ENCODE data around the gene PNPLA7. TPM values are rescaled to one million over a fixed set of nuclear protein-coding genes. Genes with fewer than 3 reads are reported as not detected.
A peak's percentile ranks its signal among the peaks of the same experiment; 100 is the strongest.

Gene PNPLA7
- total and polyA plus RNA-seq, 10 of the 15 experiments (the other 5 are each of a cell fraction or from before 2014, with no cell fraction given) = 0.04 to 0.85 (median 0.19) TPM; not detected in 1

GRCh38 chr9:137454145-137454596 lies 96.0 kb downstream of the PNPLA7 start:
- Histone ChIP-seq H3K27ac (ENCODE audit: control insufficient read depth, insufficient read depth) (peak overlapping the region; percentile 58; the same call in 1 of the 2 replicates), H3K9ac (ENCODE audit: control insufficient read depth, insufficient read depth, low read length) (peak overlapping the region; percentile 64; the same call in 1 of the 2 replicates), H3K4me3 (peak overlapping the region; percentile 78), H3K4me1 (ENCODE audit: control insufficient read depth, insufficient read depth, low read length) (peaks cover 14% of the 10 kb centered on the region), H3K4me2 (ENCODE audit: control insufficient read depth, insufficient read depth) (peak overlapping the region; percentile 97), H4K20me1 (ENCODE audit: control insufficient read depth, insufficient read depth) (no peaks in the 10 kb centered on the region), H3K36me3 (ENCODE audit: control insufficient read depth in 2 of 2, insufficient read depth in 2 of 2, low read length in 1 of 2) (no peaks in the 10 kb centered on the region), H3K79me2 (ENCODE audit: control insufficient read depth, insufficient read depth, low read length) (peaks cover 9% of the 10 kb centered on the region), H2AFZ (ENCODE audit: control insufficient read depth, low read depth, low read length) (peak overlapping the region; percentile 72), H3K27me3 (replicated peaks in 1 of 2; ENCODE audit: control insufficient read depth in 2 of 2, insufficient read depth in 2 of 2, low read length in 1 of 2) (no peaks in the 10 kb centered on the region), H3K9me3 (replicated peaks; ENCODE audit: control insufficient read depth, insufficient read depth, low read length) (no peaks in the 10 kb centered on the region)
- peak; percentile 62 for ATAC-seq
- ChIA-PET RAD21 (ENCODE audit: unreplicated experiment) (no interaction called here), SMC1A (ENCODE audit: uncharacterized antibody, unreplicated experiment) (no interaction called here), POLR2A (interaction anchor here (0.6 to 1.1 kb wide), 2 partner anchors 31 to 215 kb away, joined by 4 to 5 read pairs; partner anchors contain the start of genes EXD3 and NOXA1), CTCF (interaction anchor here (0.6 kb wide), 2 partner anchors 84 to 217 kb away, joined by 3 read pairs; no protein-coding TSS in a partner anchor)
- no TSS peak for BruUV-seq (replicated peaks)
- DNase-seq (ENCODE audit: low read depth, low spot score) = no peak
- in situ Hi-C loops (cut with MboI) = no loop called here
- FAIRE-seq = no peak
- 3% methylated on average over 17 of the region's 24 CpGs for WGBS (ENCODE audit: insufficient coverage, insufficient replicate concordance, low lambda C conversion rate, missing lambda C conversion rate)
- intact Hi-C loops (cut with micrococcal nuclease; ENCODE audit: unreplicated experiment) = no loop called here
- TF ChIP-seq USF2 (IDR thresholded peaks at IDR 0.05; ENCODE audit: borderline replicate concordance, low read depth, low read length) (no peak), BMI1 (IDR thresholded peaks at IDR 0.05; ENCODE audit: borderline replicate concordance) (no peak), FOS (IDR thresholded peaks at IDR 0.05; ENCODE audit: borderline replicate concordance, extremely low read depth, insufficient read length) (no peak), GABPA (IDR thresholded peaks at IDR 0.05; ENCODE audit: low read depth) (no peak), ELK1 (IDR thresholded peaks at IDR 0.05; ENCODE audit: low read depth, low read length) (no peak), SKIL (IDR thresholded peaks at IDR 0.05; ENCODE audit: low read depth, poor library complexity, severe bottlenecking) (no peak), E4F1 (IDR thresholded peaks at IDR 0.05; ENCODE audit: borderline replicate concordance, partially characterized antibody) (peak; percentile 38), PML (IDR thresholded peaks at IDR 0.05; ENCODE audit: low read length) (no peak), ZNF622 (IDR thresholded peaks at IDR 0.05) (no peak), ZNF274 (IDR thresholded peaks at IDR 0.05; ENCODE audit: insufficient read depth, insufficient read length) (no peak), EGR1 (IDR thresholded peaks at IDR 0.05; ENCODE audit: borderline replicate concordance in 1 of 2, low read depth in 2 of 2, low read length in 2 of 2) (peak in 1 of 2 experiments; percentile 7; a peak in 1 of 3 replicates), ZNF217 (IDR thresholded peaks at IDR 0.05) (no peak), STAT1 (conservative IDR thresholded peaks at IDR 0.05) (no peak)

Measured in GM12878 (cell line).